IMR-90 (cell line): ENCODE measurements around the gene UBASH3A. TPM values are rescaled to one million over a fixed set of nuclear protein-coding genes. Genes with fewer than 3 reads are reported as not detected.

Experiments used
- ATAC-seq: fragments of 200-7000 bp; cut with Tn5 transposase; 2 replicates; pipeline ENCODE4 v1.9.1; 2020; ENCODE audit warnings: low read depth, mild to moderate bottlenecking, moderate library complexity
- BruUV-seq: library from RNA; stranded (reverse); fragments of 400-500 nt; replicated peaks from 2 replicates; lab custom pipeline; 2021; lab: Mats Ljungman, UMichigan
- CTCF ChIA-PET: fragments of 300-600 bp; formaldehyde crosslinking; extraction: SDS; loops from one replicate; lab custom pipeline; 2021; ENCODE audit warnings: antibody characterized with exemption; lab: Yijun Ruan, JAX
- POLR2A ChIA-PET: fragments of 300-600 bp; sonication (Branson Sonifier 250); formaldehyde crosslinking; loops from one replicate; lab custom pipeline; 2022; ENCODE audit warnings: antibody characterized with exemption; ENCODE audit not compliant: unreplicated experiment; lab: Charles Lee
- DNase-seq: peaks from one replicate; pipeline ENCODE4 v3.0.0; 2013
- H2AFZ ChIP-seq: replicated peaks from 2 replicates; pipeline ENCODE3; 2013; ENCODE audit warnings: low read length, mild to moderate bottlenecking; ENCODE audit not compliant: poor library complexity
- H2AK5ac ChIP-seq: 2 replicates; pipeline ENCODE4 v1.6.1; 2013; ENCODE audit warnings: low read depth, low read length, inconsistent platforms
- H2AK9ac ChIP-seq: replicated peaks from 2 replicates; pipeline ENCODE3; 2013; ENCODE audit warnings: mild to moderate bottlenecking, low read depth, low read length, moderate library complexity; ENCODE audit not compliant: poor library complexity
- H2BK120ac ChIP-seq: 2 replicates; pipeline ENCODE4 v1.6.1; 2013; ENCODE audit warnings: low read depth, low read length, inconsistent platforms
- H2BK15ac ChIP-seq: 3 replicates; pipeline ENCODE4 v1.6.1; 2013; ENCODE audit warnings: low read depth, low read length, inconsistent platforms
- H2BK20ac ChIP-seq: 2 replicates; pipeline ENCODE4 v1.6.1; 2013; ENCODE audit warnings: low read depth, mild to moderate bottlenecking, inconsistent platforms, low read length, moderate library complexity
- H2BK5ac ChIP-seq: 2 replicates; pipeline ENCODE4 v1.6.1; 2013; ENCODE audit warnings: mild to moderate bottlenecking, low read depth, low read length, inconsistent platforms; ENCODE audit not compliant: poor library complexity, severe bottlenecking
- H3K14ac ChIP-seq: replicated peaks from 2 replicates; pipeline ENCODE4 v1.6.1; 2013; ENCODE audit warnings: low read depth, low read length, inconsistent platforms
- H3K18ac ChIP-seq: 2 replicates; pipeline ENCODE4 v1.6.1; 2013; ENCODE audit warnings: low read depth, low read length, control low read depth
- H3K23ac ChIP-seq: 2 replicates; pipeline ENCODE4 v1.6.1; 2013; ENCODE audit warnings: low read depth, low read length, inconsistent platforms
- H3K27ac ChIP-seq: 2 replicates; pipeline ENCODE4 v1.5.1; 2013; ENCODE audit warnings: mild to moderate bottlenecking, control low read depth, low read length; ENCODE audit not compliant: insufficient read depth
- H3K27me3 ChIP-seq: 2 replicates; pipeline ENCODE4 v1.6.1; 2013; ENCODE audit warnings: low read length; ENCODE audit not compliant: control insufficient read depth, insufficient read depth
- H3K36me3 ChIP-seq: 2 replicates; pipeline ENCODE4 v1.6.1; 2013; ENCODE audit warnings: low read length, mixed read lengths; ENCODE audit not compliant: control insufficient read depth, insufficient read depth
- H3K4ac ChIP-seq: 2 replicates; pipeline ENCODE4 v1.6.1; 2013; ENCODE audit warnings: low read depth, low read length, inconsistent platforms
- H3K4me1 ChIP-seq: 2 replicates; pipeline ENCODE4 v1.6.1; 2013; ENCODE audit warnings: low read length, mixed read lengths; ENCODE audit not compliant: control insufficient read depth, insufficient read depth
- H3K4me2 ChIP-seq: 2 replicates; pipeline ENCODE4 v1.6.1; 2013; ENCODE audit warnings: low read depth, mild to moderate bottlenecking, control low read depth, low read length, moderate library complexity
- H3K4me3 ChIP-seq: 2 replicates; pipeline ENCODE4 v1.5.1; 2013; ENCODE audit warnings: low read depth, mild to moderate bottlenecking, control low read depth, low read length, moderate library complexity; ENCODE audit not compliant: insufficient read depth
- H3K56ac ChIP-seq: 2 replicates; pipeline ENCODE4 v1.6.1; 2013; ENCODE audit warnings: low read length, inconsistent platforms; ENCODE audit not compliant: insufficient read depth; ENCODE audit errors: extremely low read depth
- H3K79me1 ChIP-seq, 2 experiments: 2 replicates each; pipeline ENCODE4 v1.6.1; 2013; ENCODE audit warnings: low read length in 2 of 2, inconsistent platforms in 1 of 2, low read depth in 1 of 2
- H3K9ac ChIP-seq: 2 replicates; pipeline ENCODE4 v1.6.1; 2013; ENCODE audit warnings: low read depth, low read length, control low read depth
- H3K9me1 ChIP-seq: 2 replicates; pipeline ENCODE4 v1.6.1; 2013; ENCODE audit warnings: low read length, inconsistent platforms; ENCODE audit not compliant: insufficient read depth
- H3K9me3 ChIP-seq: 2 replicates; pipeline ENCODE4 v1.6.1; 2013; ENCODE audit warnings: low read length; ENCODE audit not compliant: control insufficient read depth, insufficient read depth
- H4K20me1 ChIP-seq: 2 replicates; pipeline ENCODE4 v1.6.1; 2013; ENCODE audit warnings: low read length, inconsistent platforms; ENCODE audit not compliant: insufficient read depth
- H4K5ac ChIP-seq: 2 replicates; pipeline ENCODE4 v1.6.1; 2013; ENCODE audit warnings: mild to moderate bottlenecking, low read depth, low read length, control low read depth
- H4K8ac ChIP-seq, 2 experiments: 2 replicates each; pipeline ENCODE4 v1.6.1; 2013; ENCODE audit warnings: low read depth in 2 of 2, low read length in 2 of 2, control low read depth in 1 of 2, inconsistent platforms in 1 of 2
- H4K91ac ChIP-seq: 2 replicates; pipeline ENCODE4 v1.6.1; 2013; ENCODE audit warnings: low read depth, low read length, inconsistent platforms; ENCODE audit not compliant: insufficient read depth
- BHLHE40 ChIP-seq: fragments of 150-350 bp; IDR thresholded peaks from 2 replicates; pipeline ENCODE4 v1.6.1; 2016; ENCODE audit warnings: mild to moderate bottlenecking, low read depth, low read length
- CEBPB ChIP-seq: IDR thresholded peaks from 2 replicates; pipeline ENCODE4 v1.6.1; 2012; ENCODE audit warnings: low read depth, low read length, improper control_type of control experiment
- CHD1 ChIP-seq: IDR thresholded peaks from 2 replicates; pipeline ENCODE4 v1.6.1; 2012; ENCODE audit warnings: low read depth, low read length, improper control_type of control experiment
- CTCF ChIP-seq: conservative IDR thresholded peaks from 2 replicates; pipeline ENCODE4 v1.5.1; 2012; ENCODE audit warnings: mild to moderate bottlenecking, low read depth, low read length, improper control_type of control experiment
- FOS ChIP-seq: fragments of 150-350 bp; IDR thresholded peaks from 2 replicates; pipeline ENCODE4 v1.6.1; 2016; ENCODE audit warnings: low read depth, low read length
- MAFK ChIP-seq: IDR thresholded peaks from 2 replicates; pipeline ENCODE4 v1.6.1; 2012; ENCODE audit warnings: low read depth, low read length, improper control_type of control experiment
- MXI1 ChIP-seq: IDR thresholded peaks from 2 replicates; pipeline ENCODE4 v1.6.1; 2012; ENCODE audit warnings: low read depth, mild to moderate bottlenecking, low read length, moderate library complexity, borderline replicate concordance
- RAD21 ChIP-seq: IDR thresholded peaks from 2 replicates; pipeline ENCODE4 v1.6.1; 2012; ENCODE audit warnings: low read length, improper control_type of control experiment
- RCOR1 ChIP-seq: IDR thresholded peaks from 2 replicates; pipeline ENCODE4 v1.6.1; 2012; ENCODE audit warnings: mild to moderate bottlenecking, low read length, improper control_type of control experiment; ENCODE audit not compliant: insufficient replicate concordance
- RFX5 ChIP-seq: IDR thresholded peaks from 2 replicates; pipeline ENCODE4 v1.8.0; 2012; ENCODE audit warnings: low read depth, mild to moderate bottlenecking, low read length, moderate library complexity
- SMC3 ChIP-seq: fragments of 150-350 bp; IDR thresholded peaks from 2 replicates; pipeline ENCODE4 v1.6.1; 2016; ENCODE audit warnings: low read depth, mild to moderate bottlenecking, antibody characterized with exemption, low read length, moderate library complexity
- USF2 ChIP-seq: fragments of 150-350 bp; IDR thresholded peaks from 2 replicates; pipeline ENCODE4 v1.6.1; 2017; ENCODE audit warnings: mild to moderate bottlenecking, antibody characterized with exemption, low read length, low read depth
- WGBS, 2 experiments: methylation state at CpG; one replicate each; pipeline versions ENCODE4 v1.1.5 to v1.1.7; 2013; ENCODE audit warnings: missing lambda C conversion rate in 2 of 2; ENCODE audit not compliant: insufficient read length in 1 of 2; ENCODE audit errors: extremely low coverage in 2 of 2; 5-methylcytosine and 5-hydroxymethylcytosine counted together
- dilution Hi-C: fragments of 300-500 bp; cut with HindIII; formaldehyde crosslinking; loops from one replicate; pipeline ENCODE4 v1.14.3; 2018; ENCODE audit warnings: low sequenced_read_pairs; ENCODE audit not compliant: unreplicated experiment
- in situ Hi-C: fragments of 300-500 bp; cut with MboI; formaldehyde crosslinking; loops from 3 replicates; pipeline ENCODE4 v1.14.3; 2019; ENCODE audit warnings: low sequenced_read_pairs, inconsistent platforms, mixed read lengths
- intact Hi-C: fragments of 100-400 bp; cut with micrococcal nuclease; formaldehyde crosslinking; loops from 2 replicates; pipeline ENCODE4 v1.10.0; 2022
- polyA plus RNA-seq, 3 experiments: library from polyadenylated mRNA; depleted of rRNA; stranded (reverse); fragments of >200 nt; gene quantifications; 2 replicates each; pipeline ENCODE4 v1.2.3, GENCODE V29; 2012; ENCODE audit warnings: low replicate concordance in 1 of 3
- total RNA-seq: library from RNA; depleted of rRNA; stranded (reverse); fragments of >200 nt; gene quantifications from 2 replicates; pipeline ENCODE4 v1.2.3, GENCODE V29; 2012

The UBASH3A gene
- total and polyA plus RNA-seq, 2 of the 4 experiments (the other 2 are of a cell fraction), result not detected

GRCh38 chr21:42446531-42446930, 42.8 kb downstream of the UBASH3A start:
- Histone ChIP-seq H3K14ac (no peak overlapping the region), H4K5ac (no peak overlapping the region), H3K4me2 (no peak overlapping the region), H3K23ac (no peak overlapping the region), H3K36me3 (no peaks in the 10 kb centered on the region), H2BK120ac (no peak overlapping the region), H2AK5ac (no peak overlapping the region), H4K91ac (no peak overlapping the region), H3K27me3 (no peaks in the 10 kb centered on the region), H3K4ac (no peak overlapping the region), H4K20me1 (no peaks in the 10 kb centered on the region), H3K27ac (no peak overlapping the region), H3K4me1 (no peaks in the 10 kb centered on the region), H2BK20ac (no peak overlapping the region), H2AK9ac (no peak overlapping the region), H3K18ac (no peak overlapping the region), H2BK5ac (no peak overlapping the region), H3K79me1 (no peaks in the 10 kb centered on the region), H3K9me3 (no peaks in the 10 kb centered on the region), H4K8ac (no peak overlapping the region), H3K9ac (no peak overlapping the region), H3K9me1 (no peaks in the 10 kb centered on the region), H2BK15ac (no peak overlapping the region), H2AFZ (no peak overlapping the region), H3K4me3 (no peak overlapping the region), H3K56ac (no peak overlapping the region)
- in situ Hi-C loops, result no loop called here
- ATAC-seq (no peak), DNase-seq (no peak)
- dilution Hi-C loops, result no loop called here
- ChIA-PET POLR2A (no interaction called here), CTCF (no interaction called here)
- BruUV-seq, result no TSS peak
- no peak for TF ChIP-seq RCOR1
- no peak for TF ChIP-seq CTCF
- no peak for TF ChIP-seq BHLHE40
- no peak for TF ChIP-seq MAFK
- no peak for TF ChIP-seq RFX5
- no peak for TF ChIP-seq FOS
- no peak for TF ChIP-seq SMC3
- TF ChIP-seq RAD21, result no peak
- no peak for TF ChIP-seq USF2
- TF ChIP-seq CEBPB, result no peak
- TF ChIP-seq MXI1, result no peak
- TF ChIP-seq CHD1, result no peak
- intact Hi-C loops, result no loop called here
- 57% methylated on average over 3 of the region's 4 CpGs; no CpG with 5 or more reads in 1 of the 2 experiments for WGBS, 2 experiments
